ENCODE data around the gene CPT1A. TPM values are rescaled to one million over a fixed set of nuclear protein-coding genes. Genes with fewer than 3 reads are reported as not detected.

Gene CPT1A
- total RNA-seq, 1 donor, result 29.3 TPM

GRCh38 chr11:68842427-68843051 lies 823 bp upstream of the CPT1A start:
- Histone ChIP-seq H3K79me2 (ENCODE audit: insufficient read depth, low read length) (peaks cover 18% of the 10 kb centered on the region), H3K9me3 (ENCODE audit: low read depth, low read length) (no peaks in the 10 kb centered on the region), H3K4me1 (ENCODE audit: insufficient read depth, low read length) (peaks cover 42% of the 10 kb centered on the region), H4K20me1 (ENCODE audit: insufficient read depth, low read length) (no peaks in the 10 kb centered on the region), H3K36me3 (ENCODE audit: insufficient read depth, low read length) (no peaks in the 10 kb centered on the region), H3K4me3 (ENCODE audit: insufficient read depth, low read length) (peak overlapping the region; percentile 91), H3K27ac (ENCODE audit: low read depth, low read length) (no peak overlapping the region), H3K4me2 (ENCODE audit: insufficient read depth, low read length) (peak overlapping the region; percentile 80), H3K27me3 (ENCODE audit: insufficient read depth, low read length) (peaks cover 8% of the 10 kb centered on the region), H2AFZ (ENCODE audit: low read length) (peak overlapping the region; percentile 90)
- no peak for TF ChIP-seq CTCF (IDR thresholded peaks at IDR 0.05; ENCODE audit: extremely low read depth, low read depth, low read length)
- DNase-seq (ENCODE audit: insufficient read length, low spot score, missing footprints), result no peak

- no peaks in the 10 kb centered on the region for H3K27me3 ChIP-seq (ENCODE audit: insufficient read depth, low read length)
- H3K4me3 ChIP-seq (ENCODE audit: insufficient read depth, low read length), result peak overlapping the region; percentile 91
- DNase-seq (ENCODE audit: insufficient read length, low spot score, missing footprints), result peak; percentile 92
- TF ChIP-seq CTCF (IDR thresholded peaks at IDR 0.05; ENCODE audit: extremely low read depth, low read depth, low read length), result no peak
- peak overlapping the region; percentile 85 for H3K27ac ChIP-seq (ENCODE audit: low read depth, low read length)
- peaks cover 42% of the 10 kb centered on the region for H3K4me1 ChIP-seq (ENCODE audit: insufficient read depth, low read length)
- H3K36me3 ChIP-seq (ENCODE audit: insufficient read depth, low read length), result no peaks in the 10 kb centered on the region
- H3K9me3 ChIP-seq (ENCODE audit: low read depth, low read length), result no peaks in the 10 kb centered on the region
- H4K20me1 ChIP-seq (ENCODE audit: insufficient read depth, low read length), result peaks cover 3% of the 10 kb centered on the region
- peak overlapping the region; percentile 62 for H2AFZ ChIP-seq (ENCODE audit: low read length)
- peaks cover 34% of the 10 kb centered on the region for H3K79me2 ChIP-seq (ENCODE audit: insufficient read depth, low read length)
- peak overlapping the region; percentile 90 for H3K4me2 ChIP-seq (ENCODE audit: insufficient read depth, low read length)
These were observed 759 bp downstream of the CPT1A start for GRCh38 chr11:68840661-68841653.

DNA sequence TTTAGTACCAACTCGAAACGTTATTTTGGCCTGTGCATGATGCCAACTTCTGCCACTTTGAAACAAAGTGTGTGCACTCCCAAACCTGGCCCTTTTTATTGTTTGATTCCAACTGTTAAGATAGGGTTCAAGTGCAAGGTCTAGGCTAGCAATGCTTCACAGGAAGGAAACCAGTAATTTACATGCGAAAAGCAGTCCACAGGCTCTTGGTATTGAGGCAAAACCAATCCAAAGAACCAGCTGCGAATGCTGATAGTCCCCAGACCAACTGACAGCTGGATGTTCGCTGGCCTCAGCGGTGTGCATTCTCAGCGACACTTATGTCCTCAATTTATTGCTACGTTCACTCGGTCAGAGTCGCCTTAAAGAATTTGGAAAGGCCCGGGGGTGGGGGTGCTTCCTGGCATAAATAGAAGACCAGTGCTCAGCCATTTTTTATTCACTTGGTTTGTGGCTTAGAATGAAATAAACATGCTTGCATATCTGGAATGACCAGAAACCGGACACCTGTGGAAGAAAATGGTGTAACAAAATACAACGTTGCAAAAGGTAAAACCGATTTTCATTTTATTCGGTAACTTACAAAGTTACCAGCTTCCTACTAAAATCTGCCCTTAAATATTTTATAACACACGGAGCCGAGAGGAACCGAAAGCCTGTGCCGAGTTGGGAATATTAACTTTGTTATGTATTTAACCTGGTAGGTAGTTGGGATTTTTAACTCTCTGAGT lies 1.6 kb downstream of the CPT1A start:
- DNase-seq (ENCODE audit: insufficient read length, low spot score, missing footprints), result no peak
- H3K27me3 ChIP-seq (ENCODE audit: insufficient read depth, low read length), result no peaks in the 10 kb centered on the region
- H4K20me1 ChIP-seq (ENCODE audit: insufficient read depth, low read length), result peaks cover 11% of the 10 kb centered on the region
- no peaks in the 10 kb centered on the region for H3K36me3 ChIP-seq (ENCODE audit: insufficient read depth, low read length)
- no peak for TF ChIP-seq CTCF (IDR thresholded peaks at IDR 0.05; ENCODE audit: extremely low read depth, low read depth, low read length)
- peak overlapping the region; percentile 90 for H3K4me2 ChIP-seq (ENCODE audit: insufficient read depth, low read length)
- peak overlapping the region; percentile 91 for H3K4me3 ChIP-seq (ENCODE audit: insufficient read depth, low read length)
- H3K79me2 ChIP-seq (ENCODE audit: insufficient read depth, low read length), result peaks cover 42% of the 10 kb centered on the region
- H3K4me1 ChIP-seq (ENCODE audit: insufficient read depth, low read length), result peaks cover 42% of the 10 kb centered on the region
- peak overlapping the region; percentile 85 for H3K27ac ChIP-seq (ENCODE audit: low read depth, low read length)
- no peaks in the 10 kb centered on the region for H3K9me3 ChIP-seq (ENCODE audit: low read depth, low read length)
- peak overlapping the region; percentile 66 for H2AFZ ChIP-seq (ENCODE audit: low read length)
